ENCODE data around the gene CXorf58.
A peak's percentile ranks its signal among the peaks of the same experiment; 100 is the strongest.
"Not testable (repeated sequence)": the region's sequence is repeated elsewhere in the genome, so short reads cannot be mapped to it uniquely, and the experiment has no call there.

Gene CXorf58

GRCh38 chrX:23907498-23908218, at the start of gene CXorf58, which contains the start of gene APOO:
TSS of gene CXorf58 (plus strand) at chrX:23908006. CDS start at chrX:23910303, 2,297 bp downstream.
TSS of gene APOO (minus strand) at chrX:23907938. CDS start at chrX:23907702, 236 bp downstream.
- peak; percentile 87 for DNase-seq (ENCODE audit: low spot score)

GRCh38 chrX:23859238-23859637, 48.6 kb upstream of the CXorf58 start:
- DNase-seq (ENCODE audit: low spot score) = not testable (repeated sequence)

- no peak for DNase-seq (ENCODE audit: low spot score)
Observed at GRCh38 chrX:23861215-23861896, 46.5 kb upstream of the CXorf58 start.

GRCh38 chrX:23861952-23862351, 45.9 kb upstream of the CXorf58 start:
- not testable (repeated sequence) for DNase-seq (ENCODE audit: low spot score)

GRCh38 chrX:23864742-23865326, 43.0 kb upstream of the CXorf58 start:
- DNase-seq (ENCODE audit: low spot score) = no peak

- no peak for DNase-seq (ENCODE audit: low spot score)
Observed at GRCh38 chrX:23870041-23870440, 37.8 kb upstream of the CXorf58 start.

- DNase-seq (ENCODE audit: low spot score) = peak; percentile 52
Observed at GRCh38 chrX:23871905-23872546, 35.8 kb upstream of the CXorf58 start.

GRCh38 chrX:23879380-23880090, 28.3 kb upstream of the CXorf58 start:
- no peak for DNase-seq (ENCODE audit: low spot score)

- DNase-seq (ENCODE audit: low spot score) = no peak
Observed at GRCh38 chrX:23883737-23884354, 24.0 kb upstream of the CXorf58 start.

GRCh38 chrX:23884427-23885024, 23.3 kb upstream of the CXorf58 start:
- no peak for DNase-seq (ENCODE audit: low spot score)

GRCh38 chrX:23885803-23886202, 22.0 kb upstream of the CXorf58 start:
- no peak for DNase-seq (ENCODE audit: low spot score)

- DNase-seq (ENCODE audit: low spot score) = no peak
Observed at GRCh38 chrX:23887451-23887850, 20.4 kb upstream of the CXorf58 start.

- DNase-seq (ENCODE audit: low spot score) = no peak
Observed at GRCh38 chrX:23887918-23888317, 19.9 kb upstream of the CXorf58 start.

- DNase-seq (ENCODE audit: low spot score) = no peak
Observed at GRCh38 chrX:23888887-23889501, 18.8 kb upstream of the CXorf58 start.

GRCh38 chrX:23890933-23891332, 16.9 kb upstream of the CXorf58 start:
- no peak for DNase-seq (ENCODE audit: low spot score)

GRCh38 chrX:23894993-23895392, 12.8 kb upstream of the CXorf58 start:
- not testable (repeated sequence) for DNase-seq (ENCODE audit: low spot score)

- DNase-seq (ENCODE audit: low spot score) = not testable (repeated sequence)
Observed at GRCh38 chrX:23896539-23896938, 11.3 kb upstream of the CXorf58 start.

GRCh38 chrX:23896981-23897380, 10.8 kb upstream of the CXorf58 start:
- DNase-seq (ENCODE audit: low spot score) = no peak

- DNase-seq (ENCODE audit: low spot score) = no peak
Observed at GRCh38 chrX:23898412-23898959, 9.3 kb upstream of the CXorf58 start.

- no peak for DNase-seq (ENCODE audit: low spot score)
Observed at GRCh38 chrX:23900220-23900797, 7.5 kb upstream of the CXorf58 start.

Data from pons (tissue), 1 donor.